ENCODE results near the gene STKLD1.
"Not testable (repeated sequence)": the region's sequence is repeated elsewhere in the genome, so short reads cannot be mapped to it uniquely, and the experiment has no call there.

STKLD1 gene

DNA sequence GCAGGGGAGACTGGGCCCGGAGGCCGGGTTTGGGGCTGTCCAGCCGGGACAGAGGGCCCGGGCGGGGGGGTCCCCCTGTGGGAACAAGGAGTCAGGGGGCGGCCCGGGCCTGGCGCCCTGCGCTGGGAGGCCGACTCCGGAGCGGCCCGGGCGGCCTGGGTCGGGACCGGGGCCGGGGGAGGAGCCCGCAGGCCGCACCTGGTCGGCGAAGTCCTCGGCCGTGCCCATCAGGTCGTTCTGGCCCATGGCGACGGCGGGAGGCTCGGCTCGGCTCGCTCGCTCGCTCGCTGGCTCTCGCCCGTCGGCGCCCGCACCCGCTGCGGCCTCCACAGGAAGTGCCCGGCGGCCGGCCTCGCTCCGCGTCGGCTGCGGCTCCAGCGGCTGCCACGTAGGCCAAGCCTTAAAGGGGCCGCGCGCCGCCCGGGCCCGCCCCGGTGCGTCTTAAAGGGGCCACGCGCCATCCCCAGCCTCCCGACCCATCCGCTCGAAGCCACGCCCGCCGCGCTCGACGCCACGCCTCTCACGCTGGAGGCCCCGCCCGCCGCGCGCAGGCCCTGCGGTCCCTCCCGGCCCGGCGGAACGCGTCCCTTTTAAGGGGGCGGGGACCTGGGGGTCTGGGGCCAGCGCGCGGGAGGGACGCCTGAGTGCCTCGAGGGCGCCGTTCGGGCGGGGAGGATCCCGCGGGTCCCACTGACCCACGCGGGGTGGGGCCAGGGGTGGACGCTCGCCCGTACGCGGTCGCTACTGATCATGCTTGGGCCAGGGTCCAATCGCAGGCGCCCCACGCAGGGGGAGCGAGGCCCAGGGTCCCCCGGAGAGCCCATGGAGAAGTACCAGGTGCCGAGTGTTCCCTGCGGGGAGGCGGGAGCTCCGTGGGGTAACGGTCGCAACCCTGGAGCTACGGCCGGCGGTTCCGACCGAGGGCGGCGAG is at the start of gene STKLD1, which contains the start of gene SURF4:
Gene STKLD1 (plus strand): TSS at position 643 of the 931 bp plus-strand sequence. CDS start 108 bp downstream, at position 751.
Gene SURF4 (minus strand): TSS at position 337 of the 931 bp plus-strand sequence. CDS start 91 bp downstream, at position 246.
- peak; percentile 87 to 93 (median 91) for DNase-seq (ENCODE audit: low read depth in 3 of 3)

DNA sequence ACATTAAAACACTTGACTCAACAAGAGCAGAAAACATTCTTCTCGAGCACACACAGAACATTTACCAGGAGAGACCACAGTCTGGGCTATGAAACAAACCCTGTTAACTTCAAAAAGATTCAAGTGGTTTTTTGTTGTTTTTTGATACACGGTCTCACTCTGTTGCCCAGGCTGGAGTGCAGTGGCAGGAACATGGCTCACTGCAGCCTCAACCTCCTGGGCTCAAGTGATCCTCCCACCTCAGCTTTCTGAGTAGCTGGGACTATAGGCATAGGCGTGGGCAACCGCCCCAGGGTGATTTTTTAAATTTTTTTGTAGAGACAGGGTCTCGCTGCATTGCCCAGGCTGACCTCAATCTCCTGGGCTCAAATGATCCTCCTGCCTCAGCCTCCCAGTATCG is 49.1 kb upstream of the STKLD1 start:
- not testable (repeated sequence) for DNase-seq (ENCODE audit: low read depth in 3 of 3)

DNA sequence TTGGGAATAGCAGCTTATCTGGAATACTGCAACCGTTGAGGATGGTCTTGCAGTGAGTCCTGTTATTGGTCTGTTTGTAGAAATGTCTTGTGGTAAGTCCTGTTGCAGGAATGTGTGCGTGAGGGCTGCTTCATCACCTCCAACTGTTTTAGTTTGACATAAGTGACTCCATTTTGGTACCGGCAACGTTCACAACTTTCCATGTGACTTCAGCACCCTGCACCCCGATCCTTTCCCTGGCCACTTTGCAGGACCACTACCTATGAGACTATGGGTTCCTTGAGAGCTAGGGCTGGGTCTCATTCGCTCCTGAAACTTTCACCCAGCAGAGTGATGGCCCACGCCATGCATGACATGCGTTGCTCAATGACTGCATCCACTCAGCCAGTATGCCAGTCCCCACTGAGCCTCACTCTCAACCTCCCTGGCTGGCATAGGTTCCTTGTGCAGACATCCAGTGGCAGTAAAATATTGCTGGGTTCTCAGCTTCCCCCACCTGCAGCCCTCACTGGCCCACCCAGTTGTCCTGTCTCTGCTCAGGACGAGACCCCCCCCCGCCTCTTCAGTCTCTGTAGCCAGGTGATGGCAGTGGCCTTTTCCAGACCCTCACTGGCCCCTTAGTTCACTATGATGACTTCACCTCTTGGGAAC is 48.2 kb upstream of the STKLD1 start:
- no peak for DNase-seq (ENCODE audit: low read depth in 3 of 3)

DNA sequence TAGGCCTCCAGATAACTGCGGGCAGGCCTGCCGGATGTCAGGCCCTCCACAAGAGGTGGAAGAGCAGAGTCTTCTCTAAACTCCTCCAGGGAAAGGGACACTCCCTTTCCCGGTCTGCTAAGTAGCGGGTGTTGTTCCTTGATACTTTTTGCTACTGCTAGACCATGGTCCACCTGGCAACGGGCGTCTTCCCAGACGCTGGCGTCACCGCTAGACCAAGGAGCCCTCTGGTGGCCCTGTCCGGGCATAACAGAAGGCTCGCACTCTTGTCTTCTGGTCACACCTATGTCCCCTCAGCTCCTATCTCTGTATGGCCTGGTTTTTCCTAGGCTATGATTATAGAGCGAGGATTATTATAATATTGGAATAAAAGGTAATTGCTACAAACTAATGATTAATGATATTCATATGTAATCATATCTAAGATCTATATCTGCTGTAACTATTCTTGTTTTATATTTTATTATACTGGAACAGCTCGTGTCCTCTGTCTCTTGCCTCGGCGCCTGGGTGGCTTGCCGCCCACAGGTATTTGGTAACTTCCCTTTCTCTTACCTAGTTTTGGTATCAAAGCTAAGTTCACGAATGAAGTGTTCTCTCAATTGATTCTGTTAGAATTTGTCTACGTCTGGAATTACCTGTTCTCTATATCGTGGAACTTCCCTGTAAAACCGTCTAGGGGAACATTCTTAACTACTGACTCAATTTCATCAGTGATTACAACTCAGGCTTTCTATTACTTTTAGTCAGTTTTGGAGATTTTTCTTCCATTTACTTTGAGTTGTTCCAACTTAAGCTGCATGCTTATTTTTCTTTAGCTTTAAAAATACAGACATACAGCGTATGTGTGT is 46.6 kb upstream of the STKLD1 start:
- DNase-seq (ENCODE audit: low read depth in 3 of 3) = not testable (repeated sequence)

DNA sequence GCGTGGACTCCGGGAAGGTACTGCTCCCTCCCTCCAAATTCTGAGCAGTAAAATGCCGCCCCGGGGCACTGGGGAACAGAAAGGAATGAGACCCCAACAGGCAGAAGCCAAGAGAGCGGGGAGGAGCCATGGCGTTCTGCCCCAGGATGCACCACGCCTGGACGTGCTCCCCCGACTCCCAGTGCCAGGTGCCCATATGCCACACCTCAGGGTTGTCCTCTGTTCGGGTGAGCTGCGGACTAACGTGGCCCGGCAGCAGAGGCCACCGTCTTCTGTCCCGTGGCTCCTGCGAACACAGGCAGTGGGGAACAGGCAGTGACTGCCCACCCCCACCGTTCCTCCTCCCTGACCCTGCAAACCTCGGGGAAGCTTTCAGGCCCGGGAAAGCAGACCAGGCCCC is 44.9 kb upstream of the STKLD1 start:
- no peak for DNase-seq (ENCODE audit: low read depth in 3 of 3)

DNA sequence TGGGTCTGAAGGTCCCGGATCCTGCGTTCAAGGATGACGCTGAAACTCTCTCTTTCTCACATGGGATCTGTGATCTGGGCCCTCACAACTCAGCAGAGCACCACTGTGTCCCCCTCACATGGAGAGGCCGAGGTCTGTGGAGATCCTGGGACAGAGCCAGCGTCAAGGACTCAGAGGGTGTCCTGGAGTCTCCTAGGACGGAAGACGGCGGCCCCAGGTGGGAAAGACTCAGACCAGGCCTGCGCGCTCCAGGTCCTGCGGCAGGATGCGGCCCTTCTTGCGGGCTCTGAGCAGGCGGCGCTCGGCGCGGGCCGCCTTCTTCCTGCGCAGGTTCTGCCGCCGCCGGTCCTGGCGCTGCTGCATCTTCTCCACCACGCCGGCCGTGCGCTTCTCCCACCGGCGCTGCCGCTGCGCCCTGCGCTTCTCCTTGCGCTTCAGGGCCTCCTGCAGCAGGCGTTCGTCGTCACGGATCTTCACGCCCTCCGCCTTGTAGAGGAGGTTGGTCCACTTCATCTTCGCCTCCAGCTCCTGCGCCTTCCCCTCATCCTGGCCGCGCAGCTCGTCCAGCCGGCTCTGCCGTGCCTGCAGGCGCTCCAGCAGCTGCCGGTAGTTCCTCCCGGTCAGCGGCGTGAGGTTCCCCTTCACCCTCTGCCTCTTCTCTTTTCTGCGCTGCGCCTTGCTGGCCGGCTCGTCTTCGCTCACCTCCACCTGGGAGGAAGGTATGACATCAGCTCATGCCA is 44.4 kb upstream of the STKLD1 start:
- no peak for DNase-seq (ENCODE audit: low read depth in 3 of 3)

DNA sequence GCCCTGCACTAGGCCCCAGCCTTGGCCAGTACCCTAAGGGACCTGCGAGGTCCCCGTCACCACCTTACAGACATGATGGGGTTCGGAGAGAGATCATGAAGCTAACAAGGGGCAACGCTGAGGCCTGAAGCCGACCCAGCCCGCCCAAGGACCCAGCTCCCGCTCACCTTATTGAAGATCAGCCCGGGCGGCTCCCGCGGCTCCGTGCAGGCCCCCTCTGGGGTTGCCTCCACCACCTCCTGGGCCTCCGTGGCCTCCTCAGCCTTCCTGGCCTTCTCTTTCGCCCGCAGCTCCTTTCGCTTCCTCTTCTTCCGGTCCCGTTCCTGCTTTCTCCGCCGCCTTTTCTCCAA is 43.8 kb upstream of the STKLD1 start:
- no peak for DNase-seq (ENCODE audit: low read depth in 3 of 3)

DNA sequence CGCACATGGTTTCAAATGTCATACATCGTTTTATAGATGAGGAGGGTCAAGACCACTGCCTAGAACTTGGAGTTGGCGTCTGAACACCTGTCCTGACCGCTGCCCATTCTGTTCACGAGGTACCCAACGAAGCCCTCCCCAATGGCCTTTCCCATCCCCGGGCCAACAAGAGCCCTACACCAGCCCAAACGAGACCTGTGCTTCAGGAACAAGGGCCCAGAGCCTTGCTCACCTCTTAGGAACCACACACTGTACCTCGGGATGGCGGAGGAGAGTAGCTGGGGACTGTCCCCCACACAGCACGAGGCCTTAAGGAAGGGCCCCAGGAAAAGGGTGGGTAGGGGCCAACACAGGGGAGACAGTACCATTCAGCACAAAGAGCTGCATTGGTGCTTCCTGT is 43.2 kb upstream of the STKLD1 start:
- no peak for DNase-seq (ENCODE audit: low read depth in 3 of 3)

DNA sequence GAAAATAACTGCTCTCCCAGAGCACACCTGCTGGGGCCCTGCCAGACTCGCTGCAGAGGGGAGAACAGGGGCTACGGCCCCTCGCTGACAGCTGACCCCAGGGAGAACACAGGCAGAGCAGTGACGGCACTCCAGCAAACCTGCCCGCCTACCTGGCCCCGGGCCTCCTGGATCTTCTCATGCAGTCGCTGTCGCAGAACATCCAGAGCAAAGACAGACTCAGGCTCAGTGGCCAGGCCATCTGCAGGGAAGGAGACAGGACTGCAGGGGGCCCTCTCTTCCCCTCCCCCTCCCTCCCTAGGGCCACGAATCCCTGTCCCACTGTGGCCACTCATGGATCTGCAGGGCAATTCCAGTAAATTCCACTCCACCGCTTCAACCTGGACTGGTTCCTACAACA is 42.6 kb upstream of the STKLD1 start:
- no peak for DNase-seq (ENCODE audit: low read depth in 3 of 3)

DNA sequence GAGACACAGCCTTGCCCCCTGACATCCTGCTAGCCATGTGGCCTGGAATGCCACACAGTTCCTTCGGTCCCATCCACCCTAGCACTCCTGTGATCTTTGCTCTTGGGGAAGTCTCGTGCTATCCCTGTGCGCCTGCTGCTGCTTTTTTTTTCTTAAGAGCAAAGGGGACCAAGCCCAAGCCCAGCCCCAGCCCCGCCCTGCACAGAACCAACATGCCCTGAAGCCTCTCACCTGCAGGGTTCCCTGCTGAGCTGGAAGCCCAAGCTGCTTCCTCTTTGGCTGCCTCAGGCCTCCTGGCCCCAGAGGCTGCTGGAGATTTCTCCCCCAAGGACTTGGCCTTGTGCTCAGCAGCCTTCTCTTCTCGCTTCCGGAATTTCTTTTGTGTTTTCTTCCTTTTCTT is 42.0 kb upstream of the STKLD1 start:
- DNase-seq (ENCODE audit: low read depth in 3 of 3) = no peak

DNA sequence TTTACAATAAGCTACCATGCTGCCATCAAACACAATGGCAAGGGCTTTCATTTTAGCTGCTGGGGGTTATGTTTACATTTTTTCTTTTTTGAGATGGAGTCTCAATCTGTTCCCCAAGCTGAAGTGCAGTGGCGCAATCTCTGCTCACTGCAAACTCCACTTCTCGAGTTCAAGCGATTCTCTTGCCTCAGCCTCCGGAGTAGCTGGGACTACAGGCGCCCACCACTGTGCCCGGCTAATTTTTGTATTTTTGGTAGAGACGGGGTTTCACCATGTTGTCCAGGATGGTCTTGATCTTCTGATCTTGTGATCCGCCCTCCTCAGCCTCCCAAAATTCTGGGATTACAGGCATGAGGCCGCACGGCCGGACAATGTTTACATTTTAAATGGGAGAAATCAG is 41.3 kb upstream of the STKLD1 start:
- not testable (repeated sequence) for DNase-seq (ENCODE audit: low read depth in 3 of 3)

DNA sequence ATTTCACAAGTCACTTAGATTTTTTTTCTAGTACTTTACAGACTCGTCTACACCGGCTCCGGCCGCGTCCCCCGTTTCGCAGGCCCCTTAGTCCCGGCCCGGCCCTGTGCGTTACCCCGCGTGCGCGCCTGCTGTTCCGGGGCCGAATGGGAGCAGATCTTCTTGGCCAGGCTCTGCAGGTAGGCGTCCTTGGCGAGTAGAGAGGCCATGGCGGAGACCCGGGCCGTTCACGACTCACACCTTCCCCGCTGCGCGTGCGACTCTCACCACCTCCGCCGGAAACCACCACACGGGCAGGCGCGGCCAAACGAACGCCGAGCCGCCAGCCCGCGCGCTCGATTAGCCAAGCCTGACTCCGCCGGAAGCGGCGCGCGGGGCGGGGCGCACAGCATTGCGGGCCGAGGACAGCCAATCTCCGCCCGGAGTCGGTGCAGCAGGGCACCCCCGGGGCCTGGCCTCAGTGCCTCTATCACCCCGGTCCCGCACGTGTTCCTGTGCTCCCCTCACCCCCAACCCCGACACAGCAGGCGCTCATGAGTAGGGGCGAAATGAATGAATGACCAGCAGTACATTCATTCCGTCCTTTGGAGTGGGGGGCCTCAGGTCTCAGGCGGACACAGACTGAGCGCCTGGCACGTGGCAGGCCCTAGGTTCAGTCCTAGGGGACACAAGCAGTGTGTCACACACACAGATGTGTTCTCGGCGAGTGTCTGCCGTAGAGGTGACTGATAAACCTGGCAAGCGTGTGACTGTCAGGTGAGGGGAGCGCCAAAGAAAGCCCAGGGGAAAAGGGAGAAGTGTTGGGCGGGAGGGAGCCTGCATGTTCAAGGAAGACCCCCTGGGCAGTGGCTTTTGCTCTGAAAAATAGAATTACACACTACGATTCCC is 40.0 kb upstream of the STKLD1 start, which contains the start of gene SURF6:
Gene SURF6 (minus strand): TSS at position 265 of the 888 bp plus-strand sequence. CDS start 56 bp downstream, at position 209.
- DNase-seq (ENCODE audit: low read depth in 3 of 3) = peak; percentile 88 to 91 (median 91)

DNA sequence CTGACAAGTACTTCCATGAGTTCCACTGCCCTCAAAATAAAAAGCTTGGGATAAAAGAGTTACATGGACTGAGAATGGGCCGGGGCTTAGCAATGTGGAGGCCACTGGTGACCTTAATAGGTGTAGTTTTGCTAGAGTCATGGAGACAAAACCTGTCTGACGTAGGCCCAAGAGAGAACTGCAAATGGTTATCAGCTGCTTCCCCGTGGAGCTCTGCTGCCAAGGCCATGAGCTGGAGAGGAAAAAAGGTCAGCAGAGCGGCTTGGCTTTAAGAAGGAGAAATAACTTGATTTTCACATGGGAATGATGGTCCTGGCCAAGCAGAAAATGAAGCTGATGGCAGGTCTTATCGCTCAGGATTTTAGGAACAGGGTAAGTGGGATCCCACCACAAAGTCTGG is 36.5 kb upstream of the STKLD1 start:
- no peak for DNase-seq (ENCODE audit: low read depth in 3 of 3)

DNA sequence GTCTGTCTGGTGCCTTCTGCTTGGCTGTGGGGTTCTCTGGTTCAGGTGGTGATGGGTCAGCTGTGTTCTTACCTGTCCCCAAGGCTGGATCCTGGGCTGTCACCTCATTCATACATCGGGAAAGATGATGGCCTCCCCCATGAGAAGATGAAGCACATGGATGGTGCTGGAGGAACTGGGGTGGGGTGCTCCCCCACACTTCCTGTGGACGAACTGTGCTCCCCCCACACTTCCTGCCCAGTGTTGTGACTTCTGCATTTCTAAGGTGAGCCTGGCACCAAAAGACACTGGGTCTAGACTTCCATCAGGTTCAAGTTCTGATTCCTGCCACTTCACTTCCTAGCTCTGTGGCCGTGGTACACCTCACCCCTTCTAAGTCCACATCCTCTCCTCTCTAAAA is 35.9 kb upstream of the STKLD1 start:
- no peak for DNase-seq (ENCODE audit: low read depth in 3 of 3)

DNA sequence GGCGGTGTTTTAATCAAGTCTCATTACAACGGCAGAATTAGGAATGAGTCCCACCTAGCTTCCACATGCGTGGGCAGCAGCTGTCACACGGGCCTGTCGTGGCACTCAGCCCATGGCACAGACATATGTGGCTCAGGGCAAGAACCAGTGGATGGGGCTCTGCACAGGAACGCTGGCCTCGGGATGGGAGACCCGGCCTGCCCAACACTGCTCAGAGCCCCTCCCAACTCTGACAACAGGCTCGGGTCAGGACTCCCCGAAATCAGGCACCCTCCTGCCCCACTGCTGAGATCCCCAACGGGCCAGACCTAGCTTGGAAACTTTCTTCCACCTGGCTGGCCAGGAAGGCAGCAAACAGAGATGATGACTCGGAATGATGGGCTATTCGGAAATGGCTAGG is 35.2 kb upstream of the STKLD1 start:
- DNase-seq (ENCODE audit: low read depth in 3 of 3) = no peak

DNA sequence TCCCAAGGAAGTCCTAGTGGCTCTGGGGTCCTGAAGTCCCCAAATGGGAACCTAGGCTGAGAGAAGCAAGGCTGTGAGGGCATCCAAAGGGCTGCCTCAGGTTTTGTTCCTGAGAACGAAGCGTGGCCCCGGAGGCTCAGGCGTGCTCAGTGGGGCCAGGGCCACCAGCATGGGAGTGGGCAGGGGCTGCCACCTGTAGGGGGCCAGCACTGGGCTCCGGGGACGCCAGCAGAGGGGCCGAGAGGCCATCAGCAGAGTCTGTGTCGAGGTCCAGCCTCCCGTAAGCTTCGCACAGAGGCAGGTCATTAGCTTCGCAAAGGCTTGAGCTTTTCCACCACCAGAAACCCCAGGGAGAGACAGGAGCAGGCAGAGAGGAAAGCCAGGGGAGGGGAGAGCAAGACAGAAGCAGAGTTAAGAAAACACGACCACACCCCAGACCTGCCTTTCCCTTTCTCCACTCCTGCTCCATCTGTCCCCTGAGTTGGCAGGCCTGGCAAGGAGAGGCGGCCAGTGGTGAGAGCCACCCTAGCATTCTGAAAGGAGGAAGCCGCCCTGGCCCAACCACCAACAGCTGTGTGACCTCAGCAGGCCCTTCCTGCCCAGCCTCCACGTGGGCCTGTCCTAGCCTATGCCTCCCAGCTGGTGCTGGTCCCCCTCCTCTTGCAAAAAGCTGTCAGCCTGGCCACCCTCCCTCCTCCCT is 34.6 kb upstream of the STKLD1 start:
- DNase-seq (ENCODE audit: low read depth in 3 of 3) = no peak

DNA sequence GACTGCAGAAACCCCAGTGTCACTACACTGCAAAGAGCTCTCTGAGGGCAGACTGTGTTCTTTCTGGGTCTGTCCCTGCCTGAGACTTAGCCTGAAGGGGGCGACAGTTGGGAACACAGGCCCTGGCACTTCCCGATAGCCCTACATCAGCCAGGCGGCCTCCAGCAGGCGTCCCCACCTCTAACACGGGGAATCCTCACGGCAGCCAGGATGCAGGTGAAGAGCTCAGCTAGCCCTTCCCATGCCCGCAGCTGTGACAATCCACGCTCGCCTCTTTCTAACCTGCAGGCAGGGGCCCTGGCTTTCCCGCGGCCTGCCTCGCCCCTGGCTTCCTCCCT is 34.1 kb upstream of the STKLD1 start:
- no peak for DNase-seq (ENCODE audit: low read depth in 3 of 3)

DNA sequence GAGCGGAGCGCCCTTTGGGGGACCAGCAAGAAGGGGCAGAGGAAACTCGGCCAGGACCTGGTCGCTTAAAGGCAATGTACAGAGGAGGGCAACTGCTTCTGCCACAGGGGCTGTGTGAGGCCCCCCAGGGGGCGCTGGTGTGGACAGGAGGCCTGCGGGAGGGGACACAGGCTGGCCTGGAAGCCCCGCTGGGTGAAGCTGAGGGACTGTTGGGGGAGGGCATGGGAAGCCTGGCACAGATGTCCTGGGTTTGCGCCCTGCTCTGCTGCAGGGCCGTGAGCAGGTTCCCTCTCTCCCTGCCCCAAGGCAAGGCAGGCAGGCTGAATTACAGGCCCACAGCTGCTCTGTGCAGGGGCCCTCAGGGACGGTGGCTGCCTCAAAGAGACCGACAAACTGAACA is 33.6 kb upstream of the STKLD1 start:
- DNase-seq (ENCODE audit: low read depth in 3 of 3) = no peak

DNA sequence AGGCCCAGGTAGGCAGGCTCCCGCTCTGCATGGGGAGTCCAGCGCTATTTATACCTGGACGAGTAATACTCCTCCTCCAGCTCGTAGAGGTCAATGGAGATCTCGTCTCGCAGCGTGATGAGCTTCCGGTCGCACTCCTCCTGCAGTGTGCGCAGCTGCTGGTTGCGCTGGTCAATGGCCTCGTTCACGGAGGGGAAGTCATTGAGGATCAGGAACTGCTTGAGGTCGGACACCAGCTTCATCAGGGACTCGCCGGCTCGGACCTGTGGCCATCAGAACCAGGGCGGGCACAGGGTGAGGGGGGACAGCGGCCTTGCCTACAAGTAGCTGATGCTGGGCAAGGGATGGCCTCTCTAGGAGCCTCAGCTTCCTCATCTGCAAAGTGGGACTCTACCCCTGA is 32.1 kb upstream of the STKLD1 start:
- DNase-seq (ENCODE audit: low read depth in 3 of 3) = no peak

DNA sequence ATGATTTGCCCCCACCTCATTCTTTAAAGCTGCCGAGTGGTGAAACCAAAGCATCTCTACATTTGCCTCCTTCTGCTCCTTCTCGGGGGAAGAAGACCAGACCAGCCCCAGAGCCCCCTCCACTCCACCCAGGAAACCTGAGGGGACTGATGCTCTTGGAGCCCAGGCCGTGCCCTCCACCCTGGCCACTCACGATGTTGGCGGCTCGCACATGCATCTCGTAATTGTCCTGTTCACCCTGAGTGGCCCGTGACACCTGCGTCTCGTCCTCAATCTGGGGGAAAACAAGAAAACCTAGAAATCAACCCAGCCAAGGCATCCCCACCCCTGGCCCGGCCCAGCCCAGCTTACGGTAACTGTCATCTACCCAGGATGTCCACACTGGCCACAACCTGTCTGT is 31.2 kb upstream of the STKLD1 start:
- no peak for DNase-seq (ENCODE audit: low read depth in 3 of 3)
